Measurements from ENCODE around the gene CDC14C. TPM values are rescaled to one million over a fixed set of nuclear protein-coding genes. Genes with fewer than 3 reads are reported as not detected.

CDC14C gene
- total RNA-seq, 1 experiment from 2014 or later: not detected

GRCh38 chr7:48938539-48939295 lies 14.4 kb downstream of the CDC14C start:
- Histone ChIP-seq H3K9me3 (ENCODE audit: control insufficient read depth in 1 of 2, insufficient read depth in 1 of 2, low read depth in 1 of 2, low read length in 2 of 2) (peaks cover 4 to 29% of the 10 kb centered on the region in 2 experiments; a peak in 2 of 4 replicates), H3K4me1 (ENCODE audit: control insufficient read depth in 1 of 2, insufficient read depth in 2 of 2, low read length in 2 of 2) (no peaks in the 10 kb centered on the region), H3K79me2 (ENCODE audit: insufficient read depth, low read length) (no peaks in the 10 kb centered on the region), H3K27me3 (ENCODE audit: insufficient read depth, low read length) (no peaks in the 10 kb centered on the region), H4K20me1 (ENCODE audit: insufficient read depth) (no peaks in the 10 kb centered on the region; the same call in 1 of the 2 replicates), H3K36me3 (ENCODE audit: control insufficient read depth in 1 of 2, insufficient read depth in 2 of 2, low read length in 2 of 2) (no peaks in the 10 kb centered on the region), H3K9me2 (ENCODE audit: insufficient read depth) (no peaks in the 10 kb centered on the region), H2AFZ (ENCODE audit: low read depth, low read length, poor library complexity, severe bottlenecking) (no peak overlapping the region), H3K4me2 (ENCODE audit: low read length) (no peak overlapping the region), H3K9ac (ENCODE audit: low read length) (no peak overlapping the region), H3K27ac (ENCODE audit: low read depth, low read length) (no peak overlapping the region), H3K4me3 (replicated peaks in 1 of 2; ENCODE audit: low read depth in 1 of 2, low read length in 2 of 2) (no peak overlapping the region)
- no peak for ATAC-seq
- RAD21 ChIA-PET (ENCODE audit: low non-redundant PET in 1 of 2, low total read pairs in 2 of 2, uncharacterized antibody in 2 of 2, unreplicated experiment in 2 of 2): no interaction called here
- intact Hi-C loops (cut with micrococcal nuclease): no loop called here
- CTCF ChIA-PET: no interaction called here
- POLR2A ChIA-PET: no interaction called here
- TF ChIP-seq FOSL1 (IDR thresholded peaks at IDR 0.05; ENCODE audit: low read depth): no peak
- TF ChIP-seq, protein P1, sequence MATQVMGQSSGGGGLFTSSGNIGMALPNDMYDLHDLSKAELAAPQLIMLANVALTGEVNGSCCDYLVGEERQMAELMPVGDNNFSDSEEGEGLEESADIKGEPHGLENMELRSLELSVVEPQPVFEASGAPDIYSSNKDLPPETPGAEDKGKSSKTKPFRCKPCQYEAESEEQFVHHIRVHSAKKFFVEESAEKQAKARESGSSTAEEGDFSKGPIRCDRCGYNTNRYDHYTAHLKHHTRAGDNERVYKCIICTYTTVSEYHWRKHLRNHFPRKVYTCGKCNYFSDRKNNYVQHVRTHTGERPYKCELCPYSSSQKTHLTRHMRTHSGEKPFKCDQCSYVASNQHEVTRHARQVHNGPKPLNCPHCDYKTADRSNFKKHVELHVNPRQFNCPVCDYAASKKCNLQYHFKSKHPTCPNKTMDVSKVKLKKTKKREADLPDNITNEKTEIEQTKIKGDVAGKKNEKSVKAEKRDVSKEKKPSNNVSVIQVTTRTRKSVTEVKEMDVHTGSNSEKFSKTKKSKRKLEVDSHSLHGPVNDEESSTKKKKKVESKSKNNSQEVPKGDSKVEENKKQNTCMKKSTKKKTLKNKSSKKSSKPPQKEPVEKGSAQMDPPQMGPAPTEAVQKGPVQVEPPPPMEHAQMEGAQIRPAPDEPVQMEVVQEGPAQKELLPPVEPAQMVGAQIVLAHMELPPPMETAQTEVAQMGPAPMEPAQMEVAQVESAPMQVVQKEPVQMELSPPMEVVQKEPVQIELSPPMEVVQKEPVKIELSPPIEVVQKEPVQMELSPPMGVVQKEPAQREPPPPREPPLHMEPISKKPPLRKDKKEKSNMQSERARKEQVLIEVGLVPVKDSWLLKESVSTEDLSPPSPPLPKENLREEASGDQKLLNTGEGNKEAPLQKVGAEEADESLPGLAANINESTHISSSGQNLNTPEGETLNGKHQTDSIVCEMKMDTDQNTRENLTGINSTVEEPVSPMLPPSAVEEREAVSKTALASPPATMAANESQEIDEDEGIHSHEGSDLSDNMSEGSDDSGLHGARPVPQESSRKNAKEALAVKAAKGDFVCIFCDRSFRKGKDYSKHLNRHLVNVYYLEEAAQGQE (IDR thresholded peaks at IDR 0.05; ENCODE audit: low read depth): no peak
- TF ChIP-seq RAD21 (IDR thresholded peaks at IDR 0.05; ENCODE audit: low read depth): no peak
- TF ChIP-seq EZH2phosphoT487 (IDR thresholded peaks at IDR 0.05; ENCODE audit: borderline replicate concordance): no peak
- TF ChIP-seq SP1 (IDR thresholded peaks at IDR 0.05; ENCODE audit: low read depth): no peak
- no peak for TF ChIP-seq CEBPB (IDR thresholded peaks at IDR 0.05; ENCODE audit: low read depth)
- DNase-seq (ENCODE audit: low read depth, low spot score): no peak
- BruUV-seq (replicated peaks): no TSS peak
